HG02884 (cell line): ENCODE measurements around the gene NRXN3.

Experiments
- ATAC-seq: cut with Tn5 transposase; IDR thresholded peaks from one replicate; pipeline ENCODE4 v1.9.1; 2021; ENCODE audit warnings: mild to moderate bottlenecking, moderate library complexity; ENCODE audit not compliant: unreplicated experiment

The NRXN3 gene

DNA sequence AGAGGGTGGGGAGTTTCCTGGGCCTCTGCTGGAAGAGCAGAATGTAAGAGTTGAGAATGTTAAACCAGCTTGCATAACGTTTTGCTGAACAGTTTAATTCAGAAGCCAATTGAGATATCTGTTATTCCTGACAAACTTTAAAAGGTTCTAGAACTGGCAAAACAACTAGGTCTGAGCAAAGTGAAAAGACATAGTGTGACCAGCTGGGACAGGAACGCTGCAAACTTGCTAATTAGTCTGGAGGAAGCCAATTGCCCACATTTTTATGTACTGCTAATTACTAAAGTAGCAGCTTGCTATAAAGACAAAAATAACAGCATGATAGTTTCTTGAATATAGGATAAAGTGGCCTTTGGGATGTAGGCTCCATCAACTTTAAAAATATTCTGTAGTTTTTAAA, 704.9 kb downstream of the NRXN3 start:
- no peak for ATAC-seq

GRCh38 chr14:78885884-78886283, 715.7 kb downstream of the NRXN3 start:
- ATAC-seq: no peak

- no peak for ATAC-seq
Observed at GRCh38 chr14:78897443-78897842, 727.3 kb downstream of the NRXN3 start.

DNA sequence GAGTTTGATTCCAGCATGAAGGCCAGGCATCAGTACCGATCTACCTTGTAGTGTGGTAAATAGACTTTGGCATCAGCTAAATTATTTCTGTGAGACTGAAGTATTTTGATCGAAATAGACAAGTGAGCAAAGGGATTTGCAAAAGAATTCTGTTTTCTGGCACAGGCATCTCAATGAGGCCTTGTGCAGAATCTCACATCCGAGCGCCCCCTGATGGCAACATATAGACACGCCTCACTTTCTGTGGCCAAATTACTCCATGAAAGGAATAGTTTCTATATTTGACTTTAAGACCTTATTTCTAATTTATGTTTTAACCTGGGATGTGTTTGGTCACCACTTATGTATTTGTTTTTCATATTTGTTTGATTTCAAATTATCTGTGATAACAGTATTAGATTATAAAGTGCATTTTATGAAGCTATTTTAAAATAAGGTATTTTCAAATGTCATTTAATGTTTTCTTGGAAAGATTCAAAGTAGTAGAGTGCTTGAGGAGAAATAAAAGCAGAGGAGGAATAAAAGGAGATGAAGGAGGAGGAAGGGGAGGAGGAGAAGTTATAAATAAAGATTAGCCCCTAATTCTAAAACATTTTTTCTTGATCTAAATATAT, 731.9 kb downstream of the NRXN3 start:
- ATAC-seq: no peak

- ATAC-seq: no peak
Observed at GRCh38 chr14:78904094-78904493, 733.9 kb downstream of the NRXN3 start.

DNA sequence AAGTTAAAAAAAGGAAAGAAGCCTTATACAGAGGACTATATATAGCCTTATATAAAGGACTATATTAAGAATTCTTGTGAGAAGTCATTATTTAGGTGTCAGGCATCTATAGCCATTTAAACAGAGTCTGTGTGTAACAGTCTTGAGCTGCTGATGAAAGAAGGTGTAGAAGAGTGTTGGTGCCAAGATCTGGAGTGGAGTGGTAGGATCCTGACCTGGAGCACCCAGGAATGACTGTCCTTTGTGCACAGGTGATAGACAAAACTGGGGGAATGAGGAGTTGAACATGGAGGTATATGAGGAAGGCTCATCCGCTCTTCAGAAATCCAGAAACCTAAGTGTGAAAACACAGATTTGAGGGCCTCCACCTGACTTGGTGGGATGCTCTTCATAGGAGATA, 747.3 kb downstream of the NRXN3 start:
- ATAC-seq: no peak

DNA sequence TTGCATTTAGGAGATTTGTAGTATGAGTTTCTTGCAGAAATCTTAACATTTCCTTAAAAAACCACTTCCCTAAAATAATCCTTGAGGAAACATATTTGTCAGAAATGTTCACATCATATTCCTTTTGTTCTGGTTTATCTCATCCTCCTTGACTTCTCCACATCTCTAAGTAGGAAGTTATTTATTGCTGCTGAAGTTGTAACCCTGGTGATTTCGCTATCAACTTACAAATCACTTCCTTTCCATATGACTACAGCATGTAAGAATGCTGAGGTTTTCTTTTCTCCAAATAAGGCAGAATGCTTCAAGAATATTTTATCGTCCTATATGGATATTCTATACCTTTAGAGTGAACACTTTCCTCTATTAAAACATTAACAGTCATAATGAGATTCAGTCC, 751.7 kb downstream of the NRXN3 start:
- ATAC-seq: no peak

DNA sequence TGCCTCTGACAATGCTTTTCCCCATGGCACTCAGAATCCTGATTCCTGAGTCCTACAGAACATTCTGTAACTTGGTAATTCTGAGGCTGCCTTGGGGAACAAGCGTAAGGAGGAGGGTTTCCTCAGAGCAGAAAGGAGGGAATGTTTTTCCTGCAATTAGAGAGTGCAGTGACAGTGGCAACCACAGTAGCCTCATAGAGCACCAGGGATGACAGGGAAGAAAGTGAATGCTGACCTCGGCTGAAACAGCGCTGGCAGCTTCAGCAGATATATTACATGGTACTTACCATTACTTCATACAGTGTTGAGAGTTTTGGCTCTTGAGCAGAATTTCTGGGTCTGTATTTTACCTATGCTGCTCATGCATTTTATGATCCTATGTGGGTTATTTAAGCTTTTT, 757.1 kb downstream of the NRXN3 start:
- no peak for ATAC-seq

DNA sequence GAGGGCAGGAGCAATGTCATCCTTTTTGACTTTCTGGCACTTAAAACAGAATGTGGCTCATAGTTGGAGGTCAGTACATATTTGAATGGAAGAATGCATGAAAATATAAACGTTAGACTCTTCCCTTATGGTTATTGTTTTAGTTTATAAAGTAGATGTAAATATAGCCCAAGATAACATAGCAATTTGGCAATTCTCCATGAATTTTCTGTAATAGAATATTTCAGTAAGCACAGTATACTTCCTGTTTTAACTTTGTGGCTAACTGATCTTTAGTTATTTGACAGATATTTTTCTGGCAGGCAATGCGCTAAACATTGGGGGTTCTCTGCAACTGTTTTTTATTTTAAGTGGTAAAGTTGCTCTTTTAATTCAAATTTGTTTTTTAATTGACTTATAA, 763.0 kb downstream of the NRXN3 start:
- ATAC-seq: no peak

- ATAC-seq: peak; percentile 55
Observed at GRCh38 chr14:78933948-78934524, 763.9 kb downstream of the NRXN3 start.

GRCh38 chr14:78946949-78947348, 776.8 kb downstream of the NRXN3 start:
- ATAC-seq: no peak

DNA sequence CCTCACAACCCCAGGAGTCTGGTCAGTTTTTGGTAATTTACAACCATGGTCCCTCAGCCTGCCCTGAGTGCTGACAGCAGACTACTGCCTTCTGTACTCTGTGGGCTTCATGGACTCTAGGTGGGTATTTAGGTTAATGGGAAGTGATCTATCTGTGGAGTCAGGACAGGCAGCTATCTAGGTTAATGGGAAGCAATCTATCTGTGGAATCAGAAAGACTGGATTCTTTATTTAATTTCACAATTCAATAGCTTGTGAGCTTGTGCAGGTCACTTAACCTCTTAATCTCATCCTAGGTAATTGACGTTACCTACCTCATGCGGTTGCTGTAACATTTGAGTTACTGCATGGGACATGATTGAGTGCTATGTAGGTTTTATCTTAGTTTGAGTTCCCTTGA, 777.5 kb downstream of the NRXN3 start:
- ATAC-seq: no peak

DNA sequence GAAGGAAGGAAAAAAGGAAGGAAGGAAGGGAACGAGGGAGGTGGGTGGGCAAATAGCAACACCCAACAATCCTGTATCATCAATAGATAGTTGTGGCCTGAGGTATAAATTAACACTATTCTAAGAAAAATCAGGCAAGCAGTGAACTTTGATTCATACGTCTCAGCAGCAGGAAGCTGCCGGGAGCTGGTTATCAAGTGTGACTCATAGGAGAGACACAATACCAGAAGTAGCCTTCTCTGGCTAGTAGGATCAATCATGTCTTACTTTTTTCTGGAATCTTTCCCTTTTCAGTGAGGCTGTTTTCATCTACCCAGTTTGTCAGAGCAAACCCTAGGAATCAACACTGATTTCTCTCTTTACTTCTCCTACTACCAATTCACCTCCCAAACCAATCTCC, 780.5 kb downstream of the NRXN3 start:
- no peak for ATAC-seq

DNA sequence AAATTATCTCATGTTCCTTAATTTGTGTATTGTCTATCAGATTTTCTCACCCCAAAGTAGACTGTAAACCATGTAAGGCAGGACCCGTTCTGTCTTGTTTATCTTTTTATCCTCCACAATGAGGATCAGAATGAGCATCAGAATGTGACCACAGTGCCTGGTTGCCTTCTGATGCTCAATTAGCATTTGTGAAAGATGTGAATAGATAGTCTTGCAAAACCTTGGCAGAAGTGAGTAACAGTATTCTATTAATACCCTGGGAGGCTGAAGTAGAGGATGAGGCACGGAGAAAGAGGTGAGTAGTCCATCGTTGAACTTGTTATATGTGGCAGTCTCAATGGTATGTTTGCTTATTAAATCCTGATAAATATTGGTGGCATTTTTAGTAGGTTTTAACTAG, 781.4 kb downstream of the NRXN3 start:
- no peak for ATAC-seq

GRCh38 chr14:78959674-78960264, 789.6 kb downstream of the NRXN3 start:
- ATAC-seq: peak; percentile 96

- ATAC-seq: no peak
Observed at GRCh38 chr14:78967111-78967809, 797.1 kb downstream of the NRXN3 start.

GRCh38 chr14:78968265-78968664, 798.1 kb downstream of the NRXN3 start:
- no peak for ATAC-seq

DNA sequence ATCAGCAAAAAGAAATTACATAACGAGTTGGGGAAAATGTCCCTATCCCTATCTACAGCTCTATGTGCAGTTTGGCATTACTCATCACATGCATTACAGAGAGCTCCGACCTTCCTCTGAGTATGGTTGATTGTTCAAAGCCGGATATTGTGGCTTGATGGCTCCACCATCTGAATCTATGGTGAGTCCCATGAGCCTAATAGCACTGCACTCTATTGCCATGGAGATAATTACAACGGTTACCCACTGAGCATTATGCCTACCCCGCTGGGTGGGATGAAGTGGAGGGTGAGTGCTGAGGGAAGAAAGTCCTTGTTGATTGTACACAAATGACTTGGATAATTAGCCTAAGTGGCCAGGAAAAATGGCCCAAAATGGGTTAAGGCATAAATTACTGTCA, 800.5 kb downstream of the NRXN3 start:
- no peak for ATAC-seq

DNA sequence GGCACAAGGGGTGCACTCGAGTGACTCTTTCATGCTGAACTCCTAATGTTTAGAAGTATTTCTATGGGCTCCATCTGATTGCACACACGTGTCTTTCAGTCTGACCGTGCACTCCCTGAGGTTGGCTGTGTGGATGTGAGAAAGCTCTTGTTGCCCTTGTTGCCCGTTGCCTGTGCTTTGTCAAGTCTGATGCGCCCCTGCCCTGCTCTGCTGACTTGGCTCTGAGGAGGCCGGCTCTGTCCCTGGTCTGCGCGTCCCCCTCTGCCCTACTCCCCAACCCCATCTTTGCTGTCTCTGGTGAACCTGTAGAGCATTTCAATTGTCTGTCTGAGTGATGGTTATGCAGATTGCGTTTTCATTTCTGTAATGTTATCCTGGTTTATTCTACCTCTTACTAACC, 802.3 kb downstream of the NRXN3 start:
- no peak for ATAC-seq

GRCh38 chr14:78974691-78975090, 804.5 kb downstream of the NRXN3 start:
- ATAC-seq: no peak

DNA sequence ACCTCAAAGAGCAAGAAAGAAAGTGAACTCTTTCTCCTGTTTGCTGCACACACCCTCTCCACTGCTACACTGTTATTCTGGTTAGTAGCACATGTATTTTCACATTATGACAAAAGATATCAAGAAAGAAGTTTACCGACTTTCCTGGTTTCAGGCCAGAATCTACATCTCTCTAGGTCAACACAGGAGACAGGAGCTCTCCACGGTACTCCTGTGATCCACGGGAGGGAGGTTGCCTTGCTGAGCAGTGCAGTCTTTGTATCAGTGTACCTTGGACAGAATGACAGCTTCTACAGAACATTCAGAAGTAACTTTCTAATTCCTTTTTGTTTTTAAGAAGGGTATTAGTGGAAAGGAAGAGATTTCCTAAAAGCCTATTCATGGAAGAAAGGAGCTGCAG, 805.6 kb downstream of the NRXN3 start:
- ATAC-seq: no peak

DNA sequence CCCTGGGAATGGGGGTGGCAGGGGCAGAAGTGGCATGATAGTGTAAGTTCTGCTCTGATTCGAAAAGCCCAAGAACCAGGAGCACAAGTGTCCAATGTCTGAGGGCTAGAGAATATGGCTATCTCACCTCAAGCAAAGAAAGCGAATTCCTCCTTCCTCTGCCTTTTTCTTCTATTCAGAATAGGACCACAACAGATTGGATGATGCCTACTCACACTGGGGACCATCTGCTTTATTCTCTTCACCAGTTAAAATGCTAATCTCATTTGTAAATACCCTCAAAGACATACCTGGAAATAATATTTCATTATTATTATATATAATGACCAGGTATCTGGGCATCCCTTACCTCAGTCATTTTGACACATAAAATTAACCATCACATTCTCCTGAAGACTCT, 808.7 kb downstream of the NRXN3 start:
- ATAC-seq: no peak
